Right lobe of liver (tissue), 6 donors: Measurements from ENCODE around the gene MYO3A. TPM values are rescaled to one million over a fixed set of nuclear protein-coding genes. Genes with fewer than 3 reads are reported as not detected.

Experiments used
- ATAC-seq, 4 donors: fragments of 200-7000 bp; cut with Tn5 transposase; one replicate each; pipeline ENCODE4 v1.9.1; 2020; ENCODE audit warnings: mild to moderate bottlenecking in 4 of 4, moderate library complexity in 4 of 4
- DNase-seq, 3 donors: peaks; one replicate each; pipeline ENCODE4 v3.0.0-alpha.2; 2020
- H3K27ac ChIP-seq, 3 donors: fragments of 200-600 bp; one replicate each; pipeline ENCODE4 v1.8.0; 2022
- H3K27me3 ChIP-seq, 2 donors: fragments of 200-600 bp; one replicate each; pipeline ENCODE4 v1.8.0; 2022
- H3K36me3 ChIP-seq, 4 donors: fragments of 200-600 bp; sonication (generic) in 1 of 4; one replicate each; pipeline versions ENCODE4 v1.5.1 to v1.8.0; 2017 to 2022; ENCODE audit warnings: control low read depth in 1 of 4
- H3K4me1 ChIP-seq, 4 donors: fragments of 200-600 bp; sonication (generic) in 1 of 4; one replicate each; pipeline versions ENCODE4 v1.5.1 to v1.8.0; 2017 to 2022; ENCODE audit warnings: control low read depth in 1 of 4
- H3K4me3 ChIP-seq, 3 donors: fragments of 200-600 bp; one replicate each; pipeline ENCODE4 v1.8.0; 2022
- H3K9me3 ChIP-seq, 4 donors: fragments of 200-600 bp; sonication (generic) in 1 of 4; one replicate each; pipeline versions ENCODE4 v1.5.1 to v1.8.0; 2017 to 2022; ENCODE audit warnings: control low read depth in 1 of 4
- POLR2A ChIP-seq: fragments of 450-650 bp; IDR thresholded peaks from one replicate; pipeline ENCODE4 v1.6.1; 2017; ENCODE audit warnings: antibody characterized with exemption, mild to moderate bottlenecking
- WGBS: methylation state at CpG from one replicate; pipeline ENCODE4 v1.1.6; 2018; ENCODE audit warnings: low coverage, low lambda C conversion rate; ENCODE audit not compliant: insufficient coverage; ENCODE audit errors: missing lambda C conversion rate; 5-methylcytosine and 5-hydroxymethylcytosine counted together
- intact Hi-C, 2 donors: fragments of 100-400 bp; cut with DNase I; formaldehyde crosslinking; loops; one replicate each; pipeline versions ENCODE4 v1.11.2 to v1.14.1; 2022
- total RNA-seq, 6 experiments: library from RNA; depleted of rRNA in 2 of 6; stranded (reverse); fragments of >200 nt in 2 of 6; fragmentation: NEBNext Ultra II Directional in 3 of 6; extraction: Animal tissue kit (Norgen Biotek cat#: 25700) in 3 of 6; gene quantifications; one replicate each; pipeline versions ENCODE4 v1.1.0 to v1.2.4, GENCODE V29; 2016 to 2023
- TF ChIP-seq, protein P1 (sequence below), 4 donors: fragments of 200-600 bp in 3 of 4; fragments of 450-650 bp in 1 of 4; IDR thresholded peaks; one replicate each; pipeline versions ENCODE4 v1.5.1 to v1.8.0; 2016 to 2022; ENCODE audit warnings: antibody characterized with exemption in 4 of 4, mild to moderate bottlenecking in 2 of 4
- donor health status: DM: no; HTN: yes; CAD: no.
- donor health status: DM: no; HTN: no; CAD: no.
- donor health status: DM: no; HTN: no; CAD: no.
- donor health status: DM: no; HTN: yes; CAD: no.
- donor health status: DM: no; HTN: yes; CAD: no.

Gene MYO3A
- total RNA-seq, 6 experiments from 2014 or later: 0.04 to 0.12 (median 0.12) TPM; not detected in 3

DNA sequence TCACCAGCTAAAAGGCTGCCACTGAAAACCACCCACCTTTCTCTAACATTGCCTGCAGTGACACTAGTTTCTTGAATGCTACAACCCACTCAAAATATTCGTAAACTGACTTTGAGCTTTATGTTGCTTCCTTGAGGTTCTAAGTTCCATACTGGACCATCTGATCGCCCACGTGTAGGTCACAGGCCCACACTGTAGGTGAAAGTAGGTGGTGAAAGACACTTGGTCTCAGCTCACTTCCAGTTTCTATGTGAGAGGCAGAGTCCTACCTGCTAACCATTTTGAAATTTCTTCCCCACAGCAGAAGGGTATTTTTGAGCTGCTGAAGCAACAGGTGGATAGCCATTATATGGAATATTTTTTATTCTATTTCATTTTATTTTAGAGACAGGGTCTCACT lies 97.3 kb downstream of the MYO3A start:
- H3K4me3 ChIP-seq: no peak overlapping the region
- H3K9me3 ChIP-seq: no peaks in the 10 kb centered on the region
- DNase-seq: no peak
- 67% methylated on average over 3 of the region's 3 CpGs for WGBS
- H3K27me3 ChIP-seq: no peaks in the 10 kb centered on the region
- no peaks in the 10 kb centered on the region for H3K36me3 ChIP-seq
- H3K4me1 ChIP-seq: no peaks in the 10 kb centered on the region
- no peak for ATAC-seq
- H3K27ac ChIP-seq: no peak overlapping the region
- intact Hi-C loops: no loop called here
- no peak for TF ChIP-seq POLR2A

GRCh38 chr10:26043469-26043868 lies 109.4 kb downstream of the MYO3A start:
- H3K27me3 ChIP-seq: no peaks in the 10 kb centered on the region
- ATAC-seq (no peak), DNase-seq (no peak)
- H3K27ac ChIP-seq: no peak overlapping the region
- no peak for TF ChIP-seq POLR2A
- TF ChIP-seq, protein P1, sequence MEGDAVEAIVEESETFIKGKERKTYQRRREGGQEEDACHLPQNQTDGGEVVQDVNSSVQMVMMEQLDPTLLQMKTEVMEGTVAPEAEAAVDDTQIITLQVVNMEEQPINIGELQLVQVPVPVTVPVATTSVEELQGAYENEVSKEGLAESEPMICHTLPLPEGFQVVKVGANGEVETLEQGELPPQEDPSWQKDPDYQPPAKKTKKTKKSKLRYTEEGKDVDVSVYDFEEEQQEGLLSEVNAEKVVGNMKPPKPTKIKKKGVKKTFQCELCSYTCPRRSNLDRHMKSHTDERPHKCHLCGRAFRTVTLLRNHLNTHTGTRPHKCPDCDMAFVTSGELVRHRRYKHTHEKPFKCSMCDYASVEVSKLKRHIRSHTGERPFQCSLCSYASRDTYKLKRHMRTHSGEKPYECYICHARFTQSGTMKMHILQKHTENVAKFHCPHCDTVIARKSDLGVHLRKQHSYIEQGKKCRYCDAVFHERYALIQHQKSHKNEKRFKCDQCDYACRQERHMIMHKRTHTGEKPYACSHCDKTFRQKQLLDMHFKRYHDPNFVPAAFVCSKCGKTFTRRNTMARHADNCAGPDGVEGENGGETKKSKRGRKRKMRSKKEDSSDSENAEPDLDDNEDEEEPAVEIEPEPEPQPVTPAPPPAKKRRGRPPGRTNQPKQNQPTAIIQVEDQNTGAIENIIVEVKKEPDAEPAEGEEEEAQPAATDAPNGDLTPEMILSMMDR (IDR thresholded peaks at IDR 0.05): no peak
- H3K9me3 ChIP-seq: no peaks in the 10 kb centered on the region
- WGBS: 47% methylated on average over 2 of the region's 2 CpGs
- intact Hi-C loops: no loop called here
- no peaks in the 10 kb centered on the region for H3K36me3 ChIP-seq
- H3K4me1 ChIP-seq: no peaks in the 10 kb centered on the region
- no peak overlapping the region for H3K4me3 ChIP-seq

DNA sequence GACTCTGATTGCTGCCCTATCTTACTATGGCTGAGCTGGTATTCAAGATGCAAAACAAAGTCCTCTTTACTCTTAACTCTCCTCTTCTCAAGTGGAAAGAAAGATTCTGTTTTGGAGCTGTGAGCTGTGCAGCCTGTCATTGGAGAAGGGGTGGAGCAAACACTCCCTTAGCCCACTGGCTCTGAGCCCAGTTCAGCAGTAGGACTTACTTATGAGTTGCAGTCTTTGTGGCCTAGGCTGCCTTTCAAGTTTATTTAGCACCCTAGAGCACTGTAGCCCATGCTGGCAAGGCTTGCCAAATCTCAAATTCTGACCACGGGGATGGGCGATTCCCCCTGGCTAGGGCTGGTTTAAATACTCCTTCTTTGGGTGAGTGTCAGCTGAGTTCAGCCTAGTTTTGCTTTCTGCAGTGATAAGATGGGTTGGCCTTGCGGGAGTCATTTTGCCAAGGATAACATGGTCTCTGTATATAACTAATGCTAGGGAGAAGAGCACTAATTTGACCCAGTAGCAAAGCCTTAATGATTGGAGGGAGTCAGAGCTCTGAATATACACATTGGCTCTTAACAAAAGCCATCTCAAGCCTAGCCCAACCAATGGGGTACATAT lies 110.2 kb downstream of the MYO3A start:
- Histone ChIP-seq H3K4me3 (no peak overlapping the region), H3K9me3 (no peaks in the 10 kb centered on the region), H3K27me3 (no peaks in the 10 kb centered on the region), H3K27ac (no peak overlapping the region), H3K36me3 (no peaks in the 10 kb centered on the region), H3K4me1 (no peaks in the 10 kb centered on the region)
- no peak for TF ChIP-seq POLR2A
- DNase-seq (no peak), ATAC-seq (no peak)
- 70% methylated on average over 2 of the region's 3 CpGs for WGBS
- intact Hi-C loops: no loop called here

- DNase-seq (no peak), ATAC-seq (no peak)
- no peaks in the 10 kb centered on the region for H3K36me3 ChIP-seq
- intact Hi-C loops: no loop called here
- no peak overlapping the region for H3K4me3 ChIP-seq
- H3K9me3 ChIP-seq: no peaks in the 10 kb centered on the region
- no peaks in the 10 kb centered on the region for H3K27me3 ChIP-seq
- WGBS: 41% methylated on average over 7 of the region's 7 CpGs
- H3K27ac ChIP-seq: no peak overlapping the region
- no peaks in the 10 kb centered on the region for H3K4me1 ChIP-seq
- TF ChIP-seq, protein P1 (IDR thresholded peaks at IDR 0.05): no peak
- TF ChIP-seq POLR2A: no peak
Observed at GRCh38 chr10:26046073-26046700, 112.2 kb downstream of the MYO3A start.

DNA sequence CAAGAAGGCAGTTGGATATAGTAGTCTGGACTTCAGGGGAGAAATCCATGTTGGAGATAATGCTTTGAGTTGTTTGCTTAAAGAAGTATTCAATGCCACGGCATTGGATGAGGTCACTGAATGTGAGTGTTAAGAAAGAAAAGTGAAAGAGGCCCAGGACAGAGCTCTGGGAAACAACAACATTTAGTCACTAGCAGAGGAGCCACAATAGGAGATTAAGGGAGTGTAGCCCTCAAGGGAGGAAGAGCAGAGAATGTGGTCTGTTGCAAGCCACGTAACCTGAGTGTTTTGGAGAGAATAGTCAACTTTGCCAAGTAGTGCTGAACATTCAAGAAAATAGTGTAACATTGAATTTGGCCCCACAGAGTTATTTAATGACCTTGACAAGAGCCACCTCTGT lies 114.7 kb downstream of the MYO3A start:
- Histone ChIP-seq H3K4me1 (no peaks in the 10 kb centered on the region), H3K36me3 (no peaks in the 10 kb centered on the region), H3K27me3 (no peaks in the 10 kb centered on the region), H3K4me3 (no peak overlapping the region), H3K27ac (no peak overlapping the region), H3K9me3 (no peaks in the 10 kb centered on the region)
- 38% methylated on average over 2 of the region's 2 CpGs for WGBS
- intact Hi-C loops: no loop called here
- TF ChIP-seq, protein P1 (IDR thresholded peaks at IDR 0.05): no peak
- no peak for TF ChIP-seq POLR2A
- no peak for ATAC-seq
- no peak for DNase-seq
